ENCODE measurements around the gene ATCAY. TPM values are rescaled to one million over a fixed set of nuclear protein-coding genes. Genes with fewer than 3 reads are reported as not detected.

ATCAY gene
- total and polyA plus RNA-seq, 10 donors: not detected

DNA sequence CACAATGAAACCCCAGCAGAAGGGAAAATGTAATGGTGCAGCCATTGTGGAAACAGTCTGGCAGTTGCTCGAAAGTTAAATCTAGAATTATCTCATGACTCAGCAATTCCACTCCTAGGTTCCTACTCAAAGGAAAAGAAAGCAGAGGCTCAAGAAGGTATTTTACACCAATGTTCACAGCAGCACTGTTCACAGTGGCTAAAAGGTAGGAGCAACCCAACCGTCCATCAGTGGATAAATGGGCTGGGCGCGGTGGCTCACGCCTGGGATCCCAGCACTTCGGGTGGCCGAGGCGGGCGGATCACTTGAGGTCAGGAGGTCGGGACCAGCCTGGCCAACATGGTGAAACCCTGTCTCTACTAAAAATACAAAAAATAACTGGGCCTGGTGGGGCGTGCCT is 37.5 kb upstream of the ATCAY start:
- no peak for DNase-seq
- H3K4me3 ChIP-seq: no peak overlapping the region
- no peaks in the 10 kb centered on the region for H3K4me1 ChIP-seq
- 82 to 85% (median 84%) methylated on average over 11 of the region's 11 CpGs for WGBS, 5 donors
- H3K27me3 ChIP-seq (replicated peaks in 1 of 7): peaks cover 0 to 7% (median 0%) of the 10 kb centered on the region in 7 donors
- no peaks in the 10 kb centered on the region for H3K36me3 ChIP-seq
- intact Hi-C loops (cut with DNase I; ENCODE audit: low total_unique reads): no loop called here
- H3K27ac ChIP-seq: no peak overlapping the region
- no peaks in the 10 kb centered on the region for H3K9me3 ChIP-seq
- TF ChIP-seq POLR2A (IDR thresholded peaks at IDR 0.05) (no peak), POLR2AphosphoS5 (IDR thresholded peaks at IDR 0.05) (no peak)
- TF ChIP-seq, protein P1, sequence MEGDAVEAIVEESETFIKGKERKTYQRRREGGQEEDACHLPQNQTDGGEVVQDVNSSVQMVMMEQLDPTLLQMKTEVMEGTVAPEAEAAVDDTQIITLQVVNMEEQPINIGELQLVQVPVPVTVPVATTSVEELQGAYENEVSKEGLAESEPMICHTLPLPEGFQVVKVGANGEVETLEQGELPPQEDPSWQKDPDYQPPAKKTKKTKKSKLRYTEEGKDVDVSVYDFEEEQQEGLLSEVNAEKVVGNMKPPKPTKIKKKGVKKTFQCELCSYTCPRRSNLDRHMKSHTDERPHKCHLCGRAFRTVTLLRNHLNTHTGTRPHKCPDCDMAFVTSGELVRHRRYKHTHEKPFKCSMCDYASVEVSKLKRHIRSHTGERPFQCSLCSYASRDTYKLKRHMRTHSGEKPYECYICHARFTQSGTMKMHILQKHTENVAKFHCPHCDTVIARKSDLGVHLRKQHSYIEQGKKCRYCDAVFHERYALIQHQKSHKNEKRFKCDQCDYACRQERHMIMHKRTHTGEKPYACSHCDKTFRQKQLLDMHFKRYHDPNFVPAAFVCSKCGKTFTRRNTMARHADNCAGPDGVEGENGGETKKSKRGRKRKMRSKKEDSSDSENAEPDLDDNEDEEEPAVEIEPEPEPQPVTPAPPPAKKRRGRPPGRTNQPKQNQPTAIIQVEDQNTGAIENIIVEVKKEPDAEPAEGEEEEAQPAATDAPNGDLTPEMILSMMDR (IDR thresholded peaks at IDR 0.05 in 8 of 11, conservative IDR thresholded peaks at IDR 0.05 in 3 of 11): no peak

DNA sequence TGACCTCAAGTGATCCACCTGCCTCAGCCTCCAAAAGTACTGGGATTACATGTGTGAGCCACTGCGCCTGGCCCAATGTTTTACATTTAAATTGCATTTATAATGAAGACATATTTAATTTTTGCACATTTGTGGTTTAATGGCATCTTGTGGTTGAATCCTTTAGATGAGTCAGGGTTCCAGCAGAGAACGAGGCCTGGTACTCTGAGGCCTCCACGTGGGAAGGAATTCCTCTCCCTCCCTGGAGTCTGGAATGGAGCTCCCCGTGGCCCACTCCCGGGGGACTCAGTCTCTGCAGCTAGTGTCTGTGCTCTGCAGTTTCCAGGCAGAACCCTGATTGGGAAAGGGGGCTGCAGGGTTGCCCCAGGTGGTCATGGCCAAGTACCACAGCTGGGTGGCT is 35.9 kb upstream of the ATCAY start:
- peaks cover 0 to 7% (median 0%) of the 10 kb centered on the region in 7 donors for H3K27me3 ChIP-seq (replicated peaks in 1 of 7)
- H3K27ac ChIP-seq: no peak overlapping the region
- 61 to 73% (median 67%) methylated on average over 5 of the region's 5 CpGs for WGBS, 5 donors
- intact Hi-C loops (cut with DNase I; ENCODE audit: low total_unique reads): no loop called here
- no peaks in the 10 kb centered on the region for H3K36me3 ChIP-seq
- H3K9me3 ChIP-seq: no peaks in the 10 kb centered on the region
- DNase-seq: no peak
- TF ChIP-seq, protein P1 (IDR thresholded peaks at IDR 0.05 in 8 of 11, conservative IDR thresholded peaks at IDR 0.05 in 3 of 11): no peak
- TF ChIP-seq POLR2A (IDR thresholded peaks at IDR 0.05) (no peak), POLR2AphosphoS5 (IDR thresholded peaks at IDR 0.05) (no peak)
- peaks cover 0 to 8% (median 0%) of the 10 kb centered on the region in 6 donors for H3K4me1 ChIP-seq
- H3K4me3 ChIP-seq: no peak overlapping the region

DNA sequence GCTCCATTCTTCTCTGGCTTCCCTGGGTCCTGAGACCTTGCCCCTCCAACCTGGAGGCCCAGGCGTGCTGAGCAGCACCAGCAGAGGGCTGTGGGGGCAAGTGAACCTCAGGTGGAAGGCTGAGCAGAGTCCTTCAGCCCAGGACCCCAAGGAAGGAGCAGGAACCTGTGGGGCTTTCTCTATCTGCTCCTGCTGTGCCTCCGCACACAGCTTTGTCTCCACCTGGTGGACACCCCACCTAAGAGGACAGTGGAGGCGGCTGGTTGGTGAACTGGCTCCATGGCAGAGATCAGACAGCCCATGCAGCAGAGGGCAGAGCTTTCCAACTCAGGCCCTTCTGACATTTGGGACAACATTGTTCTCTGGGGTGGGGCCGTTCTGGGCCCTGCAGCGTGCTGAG is 31.4 kb upstream of the ATCAY start:
- WGBS, 5 donors: 28 to 57% (median 39%) methylated on average over 5 of the region's 5 CpGs
- DNase-seq: no peak
- TF ChIP-seq, protein P1 (IDR thresholded peaks at IDR 0.05 in 8 of 11, conservative IDR thresholded peaks at IDR 0.05 in 3 of 11): peak in 8 of 11 experiments; percentile 25 to 60 (median 42)
- no peak for TF ChIP-seq POLR2AphosphoS5 (IDR thresholded peaks at IDR 0.05)
- TF ChIP-seq POLR2A (IDR thresholded peaks at IDR 0.05): no peak
- Histone ChIP-seq H3K27me3 (replicated peaks in 1 of 7) (no peaks in the 10 kb centered on the region), H3K4me3 (no peak overlapping the region), H3K9me3 (peaks cover 0 to 21% (median 13%) of the 10 kb centered on the region in 8 donors), H3K4me1 (peaks cover 0 to 12% (median 0%) of the 10 kb centered on the region in 6 donors), H3K27ac (no peak overlapping the region), H3K36me3 (no peaks in the 10 kb centered on the region)
- intact Hi-C loops (cut with DNase I; ENCODE audit: low total_unique reads): no loop called here

DNA sequence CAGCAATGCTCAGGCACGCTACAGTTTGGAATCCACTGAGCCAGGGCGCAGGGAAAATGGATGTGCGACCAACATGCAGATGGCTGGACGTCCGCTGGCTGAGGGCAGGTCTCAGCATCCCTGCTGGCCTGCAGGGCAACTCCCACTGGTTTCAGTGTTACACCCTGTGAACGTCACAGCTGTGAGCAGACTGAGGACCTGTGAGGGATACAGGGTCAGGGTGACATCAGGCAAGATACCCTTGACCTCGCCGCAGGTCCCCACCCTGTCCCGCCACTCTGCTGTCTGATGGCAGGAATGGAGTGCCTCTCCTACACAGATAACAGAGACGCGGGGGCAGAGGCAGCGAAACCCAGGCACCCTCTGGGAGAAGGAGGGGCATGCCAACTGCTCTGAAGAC is 30.7 kb upstream of the ATCAY start:
- DNase-seq: no peak
- no peaks in the 10 kb centered on the region for H3K36me3 ChIP-seq
- H3K9me3 ChIP-seq: peaks cover 0 to 21% (median 13%) of the 10 kb centered on the region in 8 donors
- H3K27ac ChIP-seq: no peak overlapping the region
- TF ChIP-seq POLR2AphosphoS5 (IDR thresholded peaks at IDR 0.05): no peak
- no peak for TF ChIP-seq POLR2A (IDR thresholded peaks at IDR 0.05)
- TF ChIP-seq, protein P1 (IDR thresholded peaks at IDR 0.05 in 8 of 11, conservative IDR thresholded peaks at IDR 0.05 in 3 of 11): no peak
- peaks cover 0 to 12% (median 0%) of the 10 kb centered on the region in 6 donors for H3K4me1 ChIP-seq
- WGBS, 5 donors: 72 to 83% (median 76%) methylated on average over 12 of the region's 12 CpGs
- H3K27me3 ChIP-seq (replicated peaks in 1 of 7): no peaks in the 10 kb centered on the region
- H3K4me3 ChIP-seq: no peak overlapping the region
- intact Hi-C loops (cut with DNase I; ENCODE audit: low total_unique reads): no loop called here
